ENCODE measurements around the gene ARHGAP5.
"Not testable (repeated sequence)": the region's sequence is repeated elsewhere in the genome, so short reads cannot be mapped to it uniquely, and the experiment has no call there.

ARHGAP5 gene

GRCh38 chr14:32109676-32110547 lies 32.8 kb downstream of the ARHGAP5 start:
- no peak for DNase-seq (ENCODE audit: low read depth, low spot score)

DNA sequence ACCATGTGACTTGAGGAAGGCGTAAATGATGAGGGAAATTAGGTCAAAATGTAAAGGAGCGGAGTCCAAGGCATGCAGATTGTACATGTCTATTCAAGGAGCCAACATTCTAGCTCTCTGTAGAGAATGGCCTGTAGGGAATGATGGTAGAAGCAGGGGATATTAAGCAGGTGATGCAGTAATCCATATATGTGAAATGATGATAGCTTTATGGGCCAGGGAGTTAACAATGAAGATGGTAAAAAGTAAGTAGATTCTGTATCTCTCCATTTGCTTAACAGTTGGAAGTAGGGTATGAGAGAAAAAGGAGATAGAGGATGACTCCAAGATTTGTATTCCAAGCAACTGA lies 33.4 kb downstream of the ARHGAP5 start:
- no peak for DNase-seq (ENCODE audit: low read depth, low spot score)

DNA sequence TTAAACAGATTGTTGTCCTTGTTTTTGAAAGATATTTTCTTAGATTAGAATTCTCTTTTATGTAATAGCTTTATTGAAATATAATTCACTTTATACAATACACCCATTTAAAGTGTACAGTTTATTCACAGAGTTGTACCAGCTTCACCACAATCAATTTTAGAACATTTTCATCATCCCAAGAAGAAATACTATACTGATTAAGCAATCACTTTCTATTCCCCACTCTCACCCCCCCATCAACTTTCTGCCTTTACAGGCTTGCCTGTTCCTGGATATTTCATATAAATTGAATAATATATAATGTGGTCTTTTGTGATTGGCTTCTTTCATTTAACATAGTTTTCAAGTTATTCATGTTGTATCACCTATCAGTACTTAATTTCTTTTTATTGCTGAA lies 44.4 kb downstream of the ARHGAP5 start:
- DNase-seq (ENCODE audit: low read depth, low spot score), result no peak

GRCh38 chr14:32121948-32122347 lies 44.8 kb downstream of the ARHGAP5 start:
- no peak for DNase-seq (ENCODE audit: low read depth, low spot score)

DNA sequence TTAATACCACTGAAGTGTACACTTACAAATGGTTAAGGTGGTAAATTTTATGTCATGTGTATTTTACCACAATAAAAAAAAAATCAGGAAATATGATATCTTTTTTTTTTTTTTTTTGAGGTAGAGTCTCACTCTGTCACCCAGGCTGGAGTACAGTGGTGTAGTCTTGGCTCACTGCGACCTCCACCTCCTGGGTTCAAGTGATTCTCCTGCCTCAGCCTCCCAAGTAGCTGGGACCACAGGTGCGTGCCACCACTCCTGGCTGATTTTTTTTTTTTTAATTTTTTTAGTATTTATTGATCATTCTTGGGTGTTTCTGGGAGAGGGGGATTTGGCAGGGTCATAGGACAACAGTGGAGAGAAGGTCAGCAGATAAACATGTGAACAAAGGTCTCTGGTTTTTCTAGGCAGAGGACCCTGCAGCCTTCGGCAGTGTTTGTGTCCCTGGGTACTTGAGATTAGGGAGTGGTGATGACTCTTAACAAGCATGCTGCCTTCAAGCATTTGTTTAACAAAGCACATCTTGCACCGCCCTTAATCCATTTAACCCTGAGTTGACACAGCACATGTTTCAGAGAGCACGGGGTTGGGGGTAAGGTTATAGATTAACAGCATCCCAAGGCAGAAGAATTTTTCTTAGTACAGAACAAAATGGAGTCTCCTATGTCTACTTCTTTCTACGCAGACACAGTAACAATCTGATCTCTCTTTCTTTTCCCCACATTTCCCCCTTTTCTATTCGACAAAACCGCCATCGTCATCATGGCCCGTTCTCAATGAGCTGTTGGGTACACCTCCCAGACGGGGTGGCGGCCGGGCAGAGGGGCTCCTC lies 50.0 kb downstream of the ARHGAP5 start:
- not testable (repeated sequence) for DNase-seq (ENCODE audit: low read depth, low spot score)

DNA sequence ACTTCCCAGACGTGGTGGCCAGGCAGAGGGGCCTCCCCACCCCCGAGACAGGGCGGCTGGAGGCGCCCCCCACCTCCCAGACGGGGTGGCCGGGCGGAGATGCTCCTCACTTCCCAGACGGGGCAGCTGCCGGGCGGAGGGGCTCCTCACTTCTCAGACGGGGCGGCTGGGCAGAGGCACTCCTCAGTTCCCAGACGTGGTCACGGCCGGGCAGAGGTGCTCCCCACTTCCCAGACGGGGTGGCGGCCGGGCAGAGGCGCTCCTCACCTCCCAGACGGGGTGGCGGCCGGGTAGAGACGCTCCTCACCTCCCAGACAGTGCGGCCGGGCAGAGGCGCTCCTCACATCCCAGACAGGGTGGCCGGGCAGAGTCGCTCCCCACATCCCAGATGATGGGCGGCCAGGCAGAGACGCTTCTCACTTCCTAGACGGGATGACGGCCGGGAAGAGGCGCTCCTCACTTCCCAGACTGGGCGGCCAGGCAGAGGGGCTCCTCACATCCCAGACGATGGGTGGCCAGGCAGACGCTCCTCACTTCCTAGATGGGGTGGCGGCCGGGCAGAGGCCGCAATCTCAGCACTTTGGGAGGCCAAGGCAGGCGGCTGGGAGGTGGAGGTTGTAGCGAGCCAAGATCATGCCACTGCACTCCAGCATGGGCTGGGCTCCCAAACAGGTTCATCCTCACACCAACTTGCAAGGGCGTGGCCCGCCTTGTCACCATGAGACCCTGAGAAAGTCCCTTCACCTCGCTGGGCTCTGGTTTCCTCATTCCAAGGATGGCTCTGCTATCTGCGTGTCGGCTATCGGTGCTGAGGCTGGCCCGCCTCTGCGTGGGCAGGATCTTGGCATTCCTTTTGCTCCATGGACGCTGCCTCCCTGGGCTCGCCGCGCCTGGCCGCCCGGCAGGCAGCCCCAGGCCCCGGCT lies 50.9 kb downstream of the ARHGAP5 start:
- not testable (repeated sequence) for DNase-seq (ENCODE audit: low read depth, low spot score)

- DNase-seq (ENCODE audit: low read depth, low spot score), result no peak
These were observed 51.6 kb downstream of the ARHGAP5 start for GRCh38 chr14:32128703-32129102.

GRCh38 chr14:32129124-32129523 lies 52.0 kb downstream of the ARHGAP5 start:
- no peak for DNase-seq (ENCODE audit: low read depth, low spot score)

DNA sequence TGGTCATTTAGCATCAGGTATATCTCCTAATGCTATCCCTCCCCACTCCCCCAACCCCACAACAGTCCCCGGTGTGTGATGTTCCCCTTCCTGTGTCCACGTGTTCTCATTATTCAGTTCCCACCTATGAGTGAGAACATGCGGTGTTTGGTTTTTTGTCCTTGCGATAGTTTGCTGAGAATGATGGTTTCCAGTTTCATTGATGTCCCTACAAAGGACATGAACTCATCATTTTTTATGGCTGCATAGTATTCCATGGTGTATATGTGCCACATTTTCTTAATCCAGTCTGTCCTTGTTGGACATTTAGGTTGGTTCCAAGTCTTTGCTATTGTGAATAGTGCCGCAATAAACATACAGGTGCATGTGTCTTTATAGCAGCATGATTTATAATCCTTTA lies 54.6 kb downstream of the ARHGAP5 start:
- DNase-seq (ENCODE audit: low read depth, low spot score), result not testable (repeated sequence)

- DNase-seq (ENCODE audit: low read depth, low spot score), result no peak
These were observed 57.5 kb downstream of the ARHGAP5 start for GRCh38 chr14:32134448-32135097.

DNA sequence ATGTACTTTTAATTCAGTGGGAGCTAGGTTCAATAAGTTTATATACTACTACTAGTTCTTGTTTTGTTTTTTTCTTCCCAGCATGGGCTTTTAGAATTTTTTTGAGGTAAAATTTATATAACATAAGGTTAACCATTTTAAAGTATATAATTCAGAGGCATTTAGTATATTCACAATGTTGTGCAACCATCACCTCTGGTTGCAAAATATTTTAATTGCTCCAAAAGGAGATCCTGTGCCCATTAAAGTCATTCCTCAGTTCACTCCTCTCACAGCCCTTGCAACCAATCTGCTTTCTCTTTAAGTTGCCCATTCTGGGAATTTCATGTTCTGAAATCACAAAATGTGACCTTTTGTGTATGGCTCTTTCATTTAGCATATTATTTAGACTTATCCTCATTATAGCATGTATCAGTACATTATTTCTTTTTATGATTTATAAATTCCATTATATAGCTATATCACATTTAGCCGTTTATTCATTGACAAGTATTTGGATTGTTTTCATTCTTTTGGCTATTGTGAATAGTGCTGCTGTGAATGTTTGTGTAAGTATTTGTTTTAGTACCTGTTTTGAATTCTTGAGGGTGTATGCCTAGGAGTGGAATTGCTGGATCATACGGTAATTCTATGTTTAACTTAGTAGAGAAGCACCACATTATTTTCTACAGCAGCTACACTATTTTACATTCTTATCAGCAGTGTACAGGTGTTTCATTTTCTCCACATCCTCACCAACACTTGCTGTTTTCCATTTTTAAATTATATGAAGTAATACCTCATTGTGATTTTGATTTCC lies 59.1 kb downstream of the ARHGAP5 start:
- DNase-seq (ENCODE audit: low read depth, low spot score), result no peak

DNA sequence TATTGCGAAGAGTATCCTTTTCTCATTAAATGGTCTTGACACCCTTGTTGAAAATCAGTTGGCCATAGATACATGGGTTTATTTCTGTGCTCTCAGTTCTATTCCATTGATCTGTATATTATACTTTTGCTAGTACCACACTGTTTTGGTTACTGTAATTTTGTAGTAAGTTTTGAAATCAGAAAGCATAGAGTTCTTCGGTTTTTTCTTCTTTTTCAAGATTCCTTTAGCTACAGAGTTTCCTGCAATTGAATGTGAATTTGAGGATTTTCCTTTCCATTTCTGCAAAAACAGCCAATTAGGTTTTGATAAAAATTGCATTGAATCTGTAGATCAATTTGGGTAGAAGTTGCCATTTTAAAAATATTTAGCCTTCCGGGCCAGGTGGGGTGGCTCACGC lies 60.2 kb downstream of the ARHGAP5 start:
- no peak for DNase-seq (ENCODE audit: low read depth, low spot score)

GRCh38 chr14:32137892-32138291 lies 60.8 kb downstream of the ARHGAP5 start:
- DNase-seq (ENCODE audit: low read depth, low spot score), result no peak

- DNase-seq (ENCODE audit: low read depth, low spot score), result no peak
These were observed 65.2 kb downstream of the ARHGAP5 start for GRCh38 chr14:32142341-32142740.

DNA sequence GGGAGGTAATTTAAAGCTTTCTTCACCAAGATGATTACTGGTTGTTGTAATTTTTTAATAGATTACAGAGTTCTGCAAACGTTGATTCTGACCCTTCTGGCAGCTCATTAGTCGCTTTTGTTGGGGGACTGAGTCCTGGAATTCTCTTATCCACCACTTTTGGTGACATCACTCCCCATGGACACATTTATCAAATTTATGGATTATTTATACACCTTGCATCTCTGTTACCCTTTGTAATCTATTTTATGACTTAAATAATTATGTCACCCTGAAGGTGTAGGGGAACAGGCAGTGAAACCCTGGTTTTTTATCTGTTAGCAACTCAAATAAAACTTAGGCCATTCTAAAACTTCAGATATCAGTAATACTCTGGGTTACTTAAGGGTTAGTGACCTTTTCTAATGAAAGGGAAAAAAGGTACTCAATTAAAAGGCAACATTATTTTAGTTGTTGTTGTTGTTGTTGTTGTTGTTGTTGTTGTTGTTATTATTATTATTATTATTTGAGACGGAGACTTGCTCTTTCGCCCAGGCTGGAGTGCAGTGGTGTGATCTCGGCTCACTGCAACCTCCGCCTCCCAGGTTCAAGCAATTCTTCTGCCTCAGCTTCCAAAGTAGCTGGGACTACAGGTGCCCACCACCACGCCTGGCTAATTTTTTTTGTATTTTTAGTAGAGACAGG lies 65.8 kb downstream of the ARHGAP5 start:
- no peak for DNase-seq (ENCODE audit: low read depth, low spot score)

GRCh38 chr14:32150392-32150791 lies 73.3 kb downstream of the ARHGAP5 start:
- DNase-seq (ENCODE audit: low read depth, low spot score), result no peak

DNA sequence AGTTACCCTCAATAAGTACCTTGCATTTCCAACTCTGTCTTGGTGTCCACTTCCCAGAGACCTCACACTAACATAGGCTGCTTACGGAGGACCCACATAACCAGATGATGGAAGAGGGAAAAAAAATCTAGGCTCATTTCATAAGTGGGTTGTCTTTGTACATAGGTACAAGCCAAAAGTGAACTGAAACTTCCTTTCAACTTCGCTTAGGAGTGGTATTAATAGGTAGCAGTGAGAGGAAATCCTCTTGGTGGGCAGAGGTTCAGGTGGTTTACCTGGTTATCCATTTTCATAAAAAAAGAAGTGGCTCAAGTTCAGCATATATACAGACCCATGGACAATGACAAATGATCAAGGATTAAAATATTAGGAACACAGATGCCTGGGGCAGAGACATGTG lies 88.9 kb downstream of the ARHGAP5 start:
- DNase-seq (ENCODE audit: low read depth, low spot score), result no peak

DNA sequence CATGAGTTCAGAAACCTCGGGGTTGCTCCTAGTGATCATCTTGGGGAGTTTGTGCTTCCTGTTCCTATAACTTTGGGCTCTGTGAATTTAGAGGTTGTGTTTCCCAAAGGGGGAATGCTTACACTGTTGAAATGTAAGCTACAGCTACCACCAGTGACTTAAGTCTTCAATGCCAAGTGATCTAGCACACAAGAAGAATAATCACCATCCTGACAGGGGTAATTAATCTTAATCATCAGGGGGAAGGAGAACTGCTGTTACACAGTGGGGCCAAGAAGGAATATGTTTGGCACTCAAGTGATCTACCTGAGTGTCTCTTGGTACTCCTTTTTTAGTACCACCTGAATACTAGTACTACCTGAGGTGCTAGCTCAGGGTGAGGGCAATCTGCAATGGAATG lies 89.8 kb downstream of the ARHGAP5 start:
- no peak for DNase-seq (ENCODE audit: low read depth, low spot score)

- no peak for DNase-seq (ENCODE audit: low read depth, low spot score)
These were observed 90.8 kb downstream of the ARHGAP5 start for GRCh38 chr14:32167907-32168306.

- no peak for DNase-seq (ENCODE audit: low read depth, low spot score)
These were observed 92.1 kb downstream of the ARHGAP5 start for GRCh38 chr14:32169191-32169590.
